ENCODE results near the gene FANK1.

- TF ChIP-seq, protein P1, sequence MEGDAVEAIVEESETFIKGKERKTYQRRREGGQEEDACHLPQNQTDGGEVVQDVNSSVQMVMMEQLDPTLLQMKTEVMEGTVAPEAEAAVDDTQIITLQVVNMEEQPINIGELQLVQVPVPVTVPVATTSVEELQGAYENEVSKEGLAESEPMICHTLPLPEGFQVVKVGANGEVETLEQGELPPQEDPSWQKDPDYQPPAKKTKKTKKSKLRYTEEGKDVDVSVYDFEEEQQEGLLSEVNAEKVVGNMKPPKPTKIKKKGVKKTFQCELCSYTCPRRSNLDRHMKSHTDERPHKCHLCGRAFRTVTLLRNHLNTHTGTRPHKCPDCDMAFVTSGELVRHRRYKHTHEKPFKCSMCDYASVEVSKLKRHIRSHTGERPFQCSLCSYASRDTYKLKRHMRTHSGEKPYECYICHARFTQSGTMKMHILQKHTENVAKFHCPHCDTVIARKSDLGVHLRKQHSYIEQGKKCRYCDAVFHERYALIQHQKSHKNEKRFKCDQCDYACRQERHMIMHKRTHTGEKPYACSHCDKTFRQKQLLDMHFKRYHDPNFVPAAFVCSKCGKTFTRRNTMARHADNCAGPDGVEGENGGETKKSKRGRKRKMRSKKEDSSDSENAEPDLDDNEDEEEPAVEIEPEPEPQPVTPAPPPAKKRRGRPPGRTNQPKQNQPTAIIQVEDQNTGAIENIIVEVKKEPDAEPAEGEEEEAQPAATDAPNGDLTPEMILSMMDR (IDR thresholded peaks at IDR 0.05): no peak
- no peak for TF ChIP-seq POLR2A (IDR thresholded peaks at IDR 0.05)
These were observed 101.2 kb downstream of the FANK1 start for GRCh38 chr10:125997586-125997985.
